GM19025 (cell line): ENCODE data around the gene AIG1.
"Not testable (repeated sequence)": the region's sequence is repeated elsewhere in the genome, so short reads cannot be mapped to it uniquely, and the experiment has no call there.

ENCODE experiments used
- ATAC-seq: cut with Tn5 transposase; IDR thresholded peaks from one replicate; pipeline ENCODE4 v1.9.1; 2021; ENCODE audit warnings: mild to moderate bottlenecking, low read depth, moderate library complexity; ENCODE audit not compliant: unreplicated experiment

Gene AIG1

DNA sequence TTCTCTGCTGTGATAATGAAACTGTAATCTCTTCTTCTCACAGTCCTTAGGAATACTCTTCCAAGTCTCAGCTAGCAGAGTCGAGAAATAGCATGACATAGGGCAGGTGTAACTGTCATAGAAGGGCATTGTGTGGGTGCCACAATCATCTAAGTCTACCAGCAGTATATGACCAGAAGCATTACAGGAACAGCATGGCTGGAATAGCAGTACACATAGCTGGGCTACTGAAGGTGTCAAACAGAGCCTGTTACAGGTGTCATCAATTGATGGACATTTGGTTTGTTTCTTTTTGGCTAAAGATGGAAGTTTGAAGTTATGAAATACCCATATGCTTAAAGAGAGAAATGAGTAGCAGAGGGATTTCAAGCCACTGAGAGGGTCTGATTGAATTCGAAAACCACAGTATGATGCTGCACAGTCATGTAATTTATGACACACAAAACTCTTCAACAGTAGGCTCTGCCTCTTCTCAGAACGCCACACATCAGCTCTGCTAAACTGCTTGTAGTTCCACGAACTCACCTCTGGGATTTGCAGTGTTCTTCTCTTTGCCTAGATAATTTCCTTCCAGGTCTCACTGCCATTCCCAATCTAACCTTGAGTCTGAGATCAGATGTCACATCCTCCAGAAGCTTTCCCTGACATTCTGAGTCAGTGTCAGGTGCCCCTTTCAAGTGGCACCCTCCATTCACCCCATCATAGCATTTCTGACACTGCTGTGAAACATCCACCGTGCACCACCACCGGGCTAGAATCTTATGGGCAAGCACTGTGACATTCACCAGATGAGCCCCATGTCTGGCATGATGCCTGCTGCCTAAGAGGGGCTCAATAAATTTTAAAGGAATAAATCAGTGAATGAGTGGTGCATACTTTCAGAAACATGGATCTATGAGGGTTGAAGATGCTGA, 238.8 kb downstream of the AIG1 start:
- ATAC-seq: peak; percentile 89

DNA sequence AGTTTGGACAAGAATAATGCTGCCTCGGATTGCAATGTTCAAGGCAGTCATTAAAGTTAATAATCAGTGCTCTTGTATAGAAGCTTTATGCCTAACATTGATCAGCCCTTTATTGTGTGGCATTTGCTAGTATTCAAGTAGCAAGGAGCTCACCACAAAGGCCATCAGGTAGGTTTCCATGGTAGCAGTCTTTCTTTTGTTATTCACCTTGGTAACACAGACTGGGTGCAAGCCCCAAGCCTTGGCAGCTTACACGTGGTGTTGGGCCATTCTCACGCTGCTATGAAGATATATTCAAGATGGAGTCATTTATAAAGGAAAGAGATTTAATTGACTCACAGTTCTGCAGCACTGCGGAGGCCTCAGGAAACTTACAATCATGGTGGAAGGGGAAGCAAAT, 240.5 kb downstream of the AIG1 start:
- no peak for ATAC-seq

DNA sequence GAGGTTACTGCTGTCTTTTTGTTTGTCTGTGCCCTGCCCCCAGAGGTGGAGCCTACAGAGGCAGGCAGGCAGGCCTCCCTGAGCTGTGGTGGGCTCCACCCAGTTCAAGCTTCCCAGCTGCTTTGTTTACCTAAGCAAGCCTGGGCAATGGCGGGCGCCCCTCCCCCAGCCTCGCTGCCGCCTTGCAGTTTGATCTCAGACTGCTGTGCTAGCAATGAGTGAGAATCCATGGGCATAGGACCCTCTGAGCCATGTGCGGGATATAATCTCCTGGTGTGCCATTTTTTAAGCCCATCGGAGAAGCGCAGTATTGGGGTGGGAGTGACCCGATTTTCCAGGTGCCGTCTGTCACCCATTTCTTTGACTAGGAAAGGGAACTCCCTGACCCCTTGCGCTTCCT, 247.1 kb downstream of the AIG1 start:
- ATAC-seq: not testable (repeated sequence)

DNA sequence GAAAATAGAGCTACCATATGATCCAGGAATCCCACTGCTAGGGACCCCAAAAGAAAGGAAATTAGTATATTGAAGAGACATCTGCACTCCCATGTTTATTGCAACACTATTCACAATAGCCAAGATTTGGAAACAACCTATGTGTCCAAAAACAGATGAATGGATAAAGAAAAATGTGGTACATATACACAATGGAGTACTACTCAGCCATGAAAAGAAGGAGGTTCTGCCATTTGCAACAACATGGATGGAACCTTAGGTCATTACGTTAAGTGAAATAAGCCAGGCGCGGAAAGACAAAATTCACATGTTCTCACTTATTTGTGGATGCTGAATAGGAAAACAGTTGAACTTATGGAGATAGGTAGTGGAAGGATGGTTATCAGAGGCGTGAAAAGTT, 252.5 kb downstream of the AIG1 start:
- ATAC-seq: no peak

- ATAC-seq: no peak
These were observed 260.9 kb downstream of the AIG1 start for GRCh38 chr6:143321491-143322086.

DNA sequence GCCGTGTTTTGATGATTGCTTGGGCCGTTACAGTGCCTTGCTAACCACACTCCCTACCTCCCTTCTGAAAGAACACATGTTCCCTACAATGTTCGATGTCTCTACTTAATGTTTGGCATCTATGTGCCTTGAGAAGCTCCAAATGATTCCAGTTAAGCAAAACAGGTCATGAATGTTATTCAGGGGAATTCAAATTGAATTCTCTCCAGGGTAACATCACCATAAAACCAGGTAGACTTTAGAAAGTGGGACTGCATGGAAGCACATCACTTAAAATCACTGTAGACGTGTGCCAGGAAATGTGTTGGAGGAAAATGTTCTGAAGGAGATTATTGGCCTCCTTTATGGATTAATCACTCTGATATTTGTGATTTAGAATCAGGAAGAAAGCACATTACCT, 261.7 kb downstream of the AIG1 start:
- ATAC-seq: no peak

DNA sequence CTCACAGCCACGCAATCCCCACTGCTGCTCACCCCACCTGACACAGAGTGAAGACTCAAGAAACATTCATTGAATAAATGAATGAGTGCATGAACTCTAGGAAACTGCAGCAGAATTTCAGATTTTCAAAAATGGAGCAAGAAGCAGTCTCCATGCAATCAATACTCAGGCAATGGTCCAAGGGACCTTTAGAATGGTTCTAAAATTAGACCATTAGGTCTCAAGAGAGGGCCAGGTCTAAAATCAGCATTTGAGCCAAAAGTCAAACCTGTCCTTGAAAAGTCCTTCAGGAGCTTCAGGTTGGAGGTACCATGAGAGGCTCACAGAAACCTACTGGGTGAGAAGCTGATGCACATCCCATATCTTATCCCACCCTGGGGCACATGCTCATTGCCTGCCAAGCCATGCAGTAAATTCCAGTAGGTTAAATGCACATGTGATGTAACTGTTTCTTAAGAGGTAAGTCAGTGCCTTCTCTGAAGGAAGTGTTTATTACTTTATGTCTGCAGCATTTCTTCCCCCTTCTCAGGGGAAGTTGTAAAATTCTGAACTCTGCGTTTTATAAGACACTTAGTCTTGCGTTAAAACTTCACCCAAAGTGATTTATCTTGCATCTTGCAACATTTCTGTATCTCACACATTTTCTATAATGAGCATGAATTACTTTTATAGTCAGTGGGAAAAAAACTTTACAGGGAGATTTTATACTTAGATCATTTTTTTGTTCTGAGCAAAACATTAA, 263.2 kb downstream of the AIG1 start:
- ATAC-seq: no peak

- no peak for ATAC-seq
These were observed 264.9 kb downstream of the AIG1 start for GRCh38 chr6:143325379-143326140.

DNA sequence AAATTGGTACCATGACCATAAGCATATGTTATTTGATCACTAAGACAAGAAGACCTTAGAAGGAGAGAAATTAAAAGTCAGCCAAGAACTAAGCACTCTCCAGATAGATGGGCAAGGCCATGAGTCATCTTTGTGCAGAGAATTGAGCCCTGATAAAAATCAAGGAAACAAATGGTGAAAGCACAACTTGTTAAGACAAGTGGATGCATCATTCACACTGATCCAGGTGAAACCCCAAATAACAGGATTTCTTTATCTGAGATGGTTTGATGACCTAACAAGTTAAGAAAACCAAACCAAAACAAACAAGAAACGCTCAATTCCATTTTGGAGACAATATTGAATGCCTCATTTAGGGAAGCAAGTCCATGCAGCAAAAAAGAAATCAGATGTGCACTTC, 268.2 kb downstream of the AIG1 start:
- no peak for ATAC-seq

- ATAC-seq: no peak
These were observed 268.6 kb downstream of the AIG1 start for GRCh38 chr6:143329323-143329722.

GRCh38 chr6:143331362-143331761, 270.7 kb downstream of the AIG1 start:
- ATAC-seq: no peak

- ATAC-seq: no peak
These were observed 271.6 kb downstream of the AIG1 start for GRCh38 chr6:143332153-143332845.

- ATAC-seq: no peak
These were observed 272.4 kb downstream of the AIG1 start for GRCh38 chr6:143333081-143333480.

GRCh38 chr6:143333749-143334520, 273.2 kb downstream of the AIG1 start:
- no peak for ATAC-seq

DNA sequence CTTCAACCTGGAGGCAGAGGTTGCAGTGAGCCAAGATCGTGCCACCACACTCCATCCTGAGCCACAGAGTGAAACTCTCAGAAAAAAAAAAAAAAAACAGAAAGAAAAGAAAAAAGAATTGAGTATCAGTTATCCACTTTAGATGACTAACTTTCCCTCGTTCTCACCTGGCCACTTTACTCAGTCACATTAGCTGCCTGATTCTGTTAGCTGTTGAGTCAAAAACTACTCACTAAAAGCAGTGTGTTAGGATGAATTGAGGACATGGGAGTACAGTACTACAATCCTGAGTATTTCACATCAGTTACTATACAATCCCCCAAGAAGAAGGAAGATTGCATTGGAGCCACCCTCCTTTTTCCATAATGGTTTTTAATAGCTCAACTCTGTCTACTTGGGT, 275.2 kb downstream of the AIG1 start:
- no peak for ATAC-seq

- ATAC-seq: no peak
These were observed 275.9 kb downstream of the AIG1 start for GRCh38 chr6:143336446-143337152.

GRCh38 chr6:143337201-143337949, 276.7 kb downstream of the AIG1 start:
- ATAC-seq: no peak

GRCh38 chr6:143339223-143339622, 278.5 kb downstream of the AIG1 start:
- ATAC-seq: no peak
